K562 (cell line): ENCODE measurements around the gene UQCR11. TPM values are rescaled to one million over a fixed set of nuclear protein-coding genes. Genes with fewer than 3 reads are reported as not detected.

Experiments
- ATAC-seq: fragments of 200-7000 bp; cut with Tn5 transposase; 3 replicates; pipeline ENCODE4 v1.9.1; 2020; ENCODE audit warnings: moderate library complexity
- BruUV-seq: library from RNA; stranded (reverse); fragments of 400-500 nt; replicated peaks from 2 replicates; lab custom pipeline; 2021; lab: Mats Ljungman, UMichigan
- CTCF ChIA-PET: fragments of 300-600 bp; formaldehyde crosslinking; extraction: SDS; loops from one replicate; lab custom pipeline; 2021; ENCODE audit warnings: low intra/inter-chr PET ratio; lab: Yijun Ruan, JAX
- POLR2A ChIA-PET: fragments of 300-600, 350-650 bp; sonication (Branson Sonifier 250); formaldehyde crosslinking; extraction: SDS; loops from one replicate; lab custom pipeline; 2021; ENCODE audit warnings: antibody characterized with exemption, inconsistent platforms; lab: Yijun Ruan, JAX
- DNase-seq, 4 experiments: peaks; one replicate each; pipeline versions ENCODE4 v3.0.0 to v3.0.0-alpha.2; 2011 to 2018; ENCODE audit warnings: low spot score in 3 of 4, mixed read lengths in 3 of 4; ENCODE audit errors: extremely low read depth in 1 of 4
- FAIRE-seq: peaks from 2 replicates; lab custom pipeline; 2011; peaks lifted over from hg19 to GRCh38; lab: Jason Lieb, UNC
- H2AFZ ChIP-seq: 2 replicates; pipeline ENCODE4 v1.6.0; 2011; ENCODE audit warnings: low read depth, low read length, control low read depth, inconsistent platforms
- H3K27ac ChIP-seq: fragments of 200-600 bp; 3 replicates; pipeline ENCODE4 v1.8.0; 2011; ENCODE audit warnings: low read depth, mild to moderate bottlenecking, control low read depth, inconsistent platforms, low read length, moderate library complexity, mixed read lengths; ENCODE audit errors: extremely low read depth
- H3K27me3 ChIP-seq, 2 experiments: fragments of 300-600 bp in 1 of 2; 2 replicates in 1 of 2; 3 replicates in 1 of 2; pipeline versions ENCODE4 v1.6.0 to v1.8.0; 2011; ENCODE audit warnings: inconsistent platforms in 2 of 2, low read length in 2 of 2, mild to moderate bottlenecking in 1 of 2, mixed read lengths in 1 of 2, moderate library complexity in 1 of 2; ENCODE audit not compliant: control insufficient read depth in 2 of 2, insufficient read depth in 2 of 2
- H3K36me3 ChIP-seq: fragments of 300-600 bp; 3 replicates; pipeline ENCODE4 v1.8.0; 2011; ENCODE audit warnings: mild to moderate bottlenecking, low read length, inconsistent platforms; ENCODE audit not compliant: control insufficient read depth, insufficient read depth
- H3K4me1 ChIP-seq, 2 experiments: fragments of 200-600 bp in 1 of 2; replicated peaks in 1 of 2; 2 replicates in 1 of 2; 3 replicates in 1 of 2; pipeline versions ENCODE4 v1.5.1 to v1.8.0; 2011; ENCODE audit warnings: inconsistent platforms in 2 of 2, low read length in 2 of 2, mild to moderate bottlenecking in 1 of 2, mixed read lengths in 1 of 2, moderate library complexity in 1 of 2; ENCODE audit not compliant: control insufficient read depth in 2 of 2, insufficient read depth in 2 of 2
- H3K4me2 ChIP-seq: 2 replicates; pipeline ENCODE4 v1.6.1; 2011; ENCODE audit warnings: low read length, control low read depth, inconsistent platforms, mixed read lengths; ENCODE audit not compliant: insufficient read depth
- H3K4me3 ChIP-seq: fragments of 200-600 bp; sonication (generic), shearing (Covaris generic); 2 replicates; pipeline ENCODE4 v1.5.1; 2016; ENCODE audit warnings: control low read depth, inconsistent platforms
- H3K79me2 ChIP-seq: fragments of 200-600 bp; 3 replicates; pipeline ENCODE4 v1.8.0; 2011; ENCODE audit warnings: low read length, inconsistent platforms; ENCODE audit not compliant: control insufficient read depth, insufficient read depth
- H3K9ac ChIP-seq, 2 experiments: 2 replicates each; pipeline versions ENCODE4 v1.6.0 to v1.6.1; 2011; ENCODE audit warnings: low read depth in 2 of 2, low read length in 2 of 2, control low read depth in 1 of 2, inconsistent platforms in 1 of 2, mild to moderate bottlenecking in 1 of 2, mixed read lengths in 1 of 2; ENCODE audit not compliant: insufficient read depth in 1 of 2
- H3K9me1 ChIP-seq: one replicate; pipeline ENCODE4 v1.6.0; 2011; ENCODE audit warnings: inconsistent platforms, mild to moderate bottlenecking, low read length, moderate library complexity; ENCODE audit not compliant: control insufficient read depth, insufficient read depth
- H3K9me3 ChIP-seq: replicated peaks from 2 replicates; pipeline ENCODE4 v1.5.1; 2011; ENCODE audit warnings: low read depth, low read length, inconsistent platforms; ENCODE audit not compliant: control insufficient read depth, insufficient read depth
- H4K20me1 ChIP-seq: replicated peaks from 2 replicates; pipeline ENCODE4 v1.6.1; 2011; ENCODE audit warnings: low read length, inconsistent platforms, mixed read lengths; ENCODE audit not compliant: control insufficient read depth, insufficient read depth
- ADNP ChIP-seq: fragments of 200-800 bp; sonication (Bioruptor generic); IDR thresholded peaks from 2 replicates; pipeline ENCODE4 v1.6.1; 2016; ENCODE audit warnings: missing genetic modification characterization, missing compliant biosample characterization
- CBFA2T3 ChIP-seq: fragments of 450-650 bp; IDR thresholded peaks from 2 replicates; pipeline ENCODE4 v1.6.1; 2017
- FUS ChIP-seq: fragments of 200-400 bp; formaldehyde crosslinking; optimal IDR thresholded peaks from 2 replicates; pipeline ENCODE3; 2017; ENCODE audit warnings: low read depth, low read length
- TCF7 ChIP-seq: sonication (generic); IDR thresholded peaks from 2 replicates; pipeline ENCODE4 v1.6.1; 2016; ENCODE audit warnings: antibody characterized with exemption, borderline replicate concordance
- ZNF407 ChIP-seq: fragments of 450-650 bp; IDR thresholded peaks from 2 replicates; pipeline ENCODE4 v1.6.1; 2016; ENCODE audit warnings: low read depth
- WGBS: fragments of 100-300 bp; shearing (Covaris generic); methylation state at CpG from one replicate; pipeline ENCODE4 v1.1.6; 2016; ENCODE audit warnings: low coverage, mixed read lengths; ENCODE audit not compliant: insufficient coverage; ENCODE audit errors: missing lambda C conversion rate; 5-methylcytosine and 5-hydroxymethylcytosine counted together
- in situ Hi-C: fragments of 300-500 bp; cut with MboI; formaldehyde crosslinking; loops from 4 replicates; pipeline ENCODE4 v1.15.0; 2018; ENCODE audit warnings: inconsistent platforms, mixed read lengths
- intact Hi-C: fragments of 100-400 bp; cut with micrococcal nuclease; formaldehyde crosslinking; loops from 2 replicates; pipeline ENCODE4 v1.14.2; 2022
- polyA plus RNA-seq, 8 experiments: library from polyadenylated mRNA; depleted of rRNA in 4 of 8; stranded (reverse) in 5 of 8; unstranded in 3 of 8; fragments of >200 nt; fragmentation: Nextera tagmentation in 2 of 8; fragmentation: Illumina TruSeq in 1 of 8; extraction: Ambion mirVana in 2 of 8; extraction: Trizol in 1 of 8; gene quantifications; 2 replicates each; pipeline versions ENCODE4 v1.2.1 to v1.2.3, GENCODE V29; 2011 to 2014; ENCODE audit warnings: inconsistent platforms in 1 of 8, missing spikeins in 1 of 8
- total RNA-seq, 7 experiments: library from RNA; depleted of rRNA in 6 of 7; stranded (reverse); fragments of >200 nt in 6 of 7; fragmentation: Illumina TruSeq in 2 of 7; extraction: Trizol in 2 of 7; gene quantifications; 2 replicates each; pipeline versions ENCODE4 v1.2.1 to v1.2.3, GENCODE V29; 2011 to 2021; ENCODE audit warnings: low replicate concordance in 1 of 7

Gene UQCR11
- total and polyA plus RNA-seq, 9 of the 15 experiments (the other 6 are each of a cell fraction or from before 2014, with no cell fraction given), result 57.6 to 394 (median 259) TPM

DNA sequence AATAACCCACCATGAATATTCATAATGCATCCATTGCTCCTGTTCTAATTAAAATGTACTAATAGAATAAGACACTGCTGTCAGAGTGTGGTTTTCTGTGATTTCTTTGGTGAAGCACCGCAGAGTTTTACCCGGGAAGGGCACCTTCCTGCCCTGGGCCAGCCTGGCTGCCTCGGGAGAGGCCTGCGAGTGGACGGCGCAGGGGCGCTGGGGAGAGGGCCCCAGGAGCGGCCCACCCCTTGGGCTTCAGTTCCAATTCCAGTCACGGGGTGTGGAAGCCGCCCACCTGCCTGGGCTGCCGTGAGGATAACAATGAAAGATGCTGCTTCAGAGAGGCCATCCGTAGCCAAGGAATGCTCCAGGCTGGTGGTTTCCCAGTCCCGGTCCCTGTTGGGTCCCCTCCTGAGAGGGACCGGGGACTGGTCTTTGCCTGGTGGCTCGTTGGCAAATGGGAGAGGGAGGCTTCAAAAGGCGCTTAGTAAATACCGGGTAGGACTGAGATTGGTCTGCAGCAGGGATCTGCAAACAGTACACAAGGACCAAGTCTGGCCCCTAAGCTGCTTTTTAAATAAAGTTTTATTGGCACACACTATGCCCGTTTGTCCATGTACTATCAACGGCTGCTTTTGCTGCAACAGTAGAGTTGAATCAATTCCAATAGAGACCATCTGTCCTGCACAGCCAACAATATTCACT lies 29.1 kb upstream of the UQCR11 start:
- Histone ChIP-seq H3K4me3 (no peak overlapping the region), H3K79me2 (peaks cover 81% of the 10 kb centered on the region), H3K9me1 (peaks cover 5% of the 10 kb centered on the region), H3K4me1 (peaks cover 19 to 61% of the 10 kb centered on the region in 2 experiments), H3K9me3 (no peaks in the 10 kb centered on the region; the same call in 1 of the 2 replicates), H3K9ac (peak overlapping the region in 1 of 2 experiments; percentile 8; a peak in 1 of 4 replicates), H3K4me2 (no peak overlapping the region), H4K20me1 (no peaks in the 10 kb centered on the region), H2AFZ (no peak overlapping the region), H3K36me3 (peaks cover 93% of the 10 kb centered on the region), H3K27me3 (no peaks in the 10 kb centered on the region), H3K27ac (no peak overlapping the region)
- BruUV-seq, result no TSS peak
- WGBS, result 89% methylated on average over 19 of the region's 19 CpGs
- POLR2A ChIA-PET, result interaction anchor here (0.9 to 1.2 kb wide), 2 partner anchors 9 to 13 kb away, joined by 4 read pairs; no protein-coding TSS in a partner anchor
- intact Hi-C loops, result no loop called here
- DNase-seq, result no peak
- in situ Hi-C loops, result no loop called here
- no peak for FAIRE-seq
- no peak for ATAC-seq
- CTCF ChIA-PET, result no interaction called here
- TF ChIP-seq CBFA2T3 (no peak), ZNF407 (no peak), FUS (no peak), ADNP (tag) (0 out of 2 replicates have a peak, but pooled peaks have one; percentile 43), TCF7 (no peak)
